Measurements from ENCODE around the gene CFLAR. TPM values are rescaled to one million over a fixed set of nuclear protein-coding genes. Genes with fewer than 3 reads are reported as not detected.

The CFLAR gene
- total RNA-seq, 1 experiment from 2014 or later: 21.5 TPM

GRCh38 chr2:201071479-201072200 lies 44.3 kb upstream of the CFLAR start, which contains the start of the genes HYCC2 and NDUFB3:
Gene HYCC2, minus strand, starts transcription at chr2:201071671. Its CDS starts 47,662 bp downstream, at chr2:201024009.
Gene NDUFB3, plus strand, starts transcription at chr2:201072001. Its CDS starts 6,882 bp downstream, at chr2:201078883.
- DNase-seq (ENCODE audit: low spot score) (peak; percentile 89), ATAC-seq (peak; percentile 98)
- H3K4me1 Mint-ChIP-seq: peaks cover 17% of the 10 kb centered on the region
- ChIA-PET POLR2A (no interaction called here), CTCF (interaction anchor here (1.2 to 3.3 kb wide), 4 partner anchors 55 to 161 kb away, joined by 3 to 15 read pairs (median 4); partner anchors contain the start of gene ORC2)
- H3K9me3 Mint-ChIP-seq: no peaks in the 10 kb centered on the region
- peak within 1 kb of the TSS; percentile 95 for H3K4me3 Mint-ChIP-seq
- peak within 1 kb of the TSS; percentile 93 for H3K27ac Mint-ChIP-seq
- no peaks in the 10 kb centered on the region for H3K36me3 Mint-ChIP-seq
- H3K27me3 Mint-ChIP-seq (ENCODE audit: low read depth): no peaks in the 10 kb centered on the region
- TF ChIP-seq PRRX2 (CRISPR knock-in tag; IDR thresholded peaks at IDR 0.05): no peak
- TF ChIP-seq ZNF671 (CRISPR knock-in tag; IDR thresholded peaks at IDR 0.05): no peak
- no peak for TF ChIP-seq RORB (CRISPR knock-in tag; IDR thresholded peaks at IDR 0.05)
- TF ChIP-seq NFE2L1 (CRISPR knock-in tag; IDR thresholded peaks at IDR 0.05): no peak
- no peak for TF ChIP-seq ZNF416 (CRISPR knock-in tag; IDR thresholded peaks at IDR 0.05)
- TF ChIP-seq SOX15 (CRISPR knock-in tag; IDR thresholded peaks at IDR 0.05): no peak
- no peak for TF ChIP-seq SMAD4 (CRISPR knock-in tag; IDR thresholded peaks at IDR 0.05)
- TF ChIP-seq ATF1 (CRISPR knock-in tag; IDR thresholded peaks at IDR 0.05): no peak
- TF ChIP-seq E2F4 (CRISPR knock-in tag; IDR thresholded peaks at IDR 0.05; ENCODE audit: borderline replicate concordance, low read depth): no peak
- TF ChIP-seq, protein P1, sequence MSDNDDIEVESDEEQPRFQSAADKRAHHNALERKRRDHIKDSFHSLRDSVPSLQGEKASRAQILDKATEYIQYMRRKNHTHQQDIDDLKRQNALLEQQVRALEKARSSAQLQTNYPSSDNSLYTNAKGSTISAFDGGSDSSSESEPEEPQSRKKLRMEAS (CRISPR knock-in tag; IDR thresholded peaks at IDR 0.05): peak; percentile 14; the same call in 1 of the 2 replicates
- no peak for TF ChIP-seq CBFB (CRISPR knock-in tag; IDR thresholded peaks at IDR 0.05; ENCODE audit: low read depth)
- no peak for TF ChIP-seq OVOL2 (CRISPR knock-in tag; IDR thresholded peaks at IDR 0.05; ENCODE audit: borderline replicate concordance)
- no peak for TF ChIP-seq ZNF263 (CRISPR knock-in tag; IDR thresholded peaks at IDR 0.05; ENCODE audit: low read depth)
- TF ChIP-seq GABPB1 (CRISPR knock-in tag; IDR thresholded peaks at IDR 0.05): peak; percentile 92
- TF ChIP-seq PREB (CRISPR knock-in tag; IDR thresholded peaks at IDR 0.05; ENCODE audit: borderline replicate concordance): no peak
- TF ChIP-seq, protein P2, sequence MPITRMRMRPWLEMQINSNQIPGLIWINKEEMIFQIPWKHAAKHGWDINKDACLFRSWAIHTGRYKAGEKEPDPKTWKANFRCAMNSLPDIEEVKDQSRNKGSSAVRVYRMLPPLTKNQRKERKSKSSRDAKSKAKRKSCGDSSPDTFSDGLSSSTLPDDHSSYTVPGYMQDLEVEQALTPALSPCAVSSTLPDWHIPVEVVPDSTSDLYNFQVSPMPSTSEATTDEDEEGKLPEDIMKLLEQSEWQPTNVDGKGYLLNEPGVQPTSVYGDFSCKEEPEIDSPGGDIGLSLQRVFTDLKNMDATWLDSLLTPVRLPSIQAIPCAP (CRISPR knock-in tag; IDR thresholded peaks at IDR 0.05): no peak
- peak; percentile 80 for TF ChIP-seq ETV6 (CRISPR knock-in tag; IDR thresholded peaks at IDR 0.05)
- TF ChIP-seq NFYB (CRISPR knock-in tag; conservative IDR thresholded peaks at IDR 0.05; ENCODE audit: low read depth): peak; percentile 90
- no peak for TF ChIP-seq TP53 (CRISPR knock-in tag; IDR thresholded peaks at IDR 0.05)
- no peak for TF ChIP-seq NR1H2 (CRISPR knock-in tag; IDR thresholded peaks at IDR 0.05)
- no peak for TF ChIP-seq IRF2 (CRISPR knock-in tag; IDR thresholded peaks at IDR 0.05; ENCODE audit: borderline replicate concordance, low read depth)
- TF ChIP-seq SP1 (CRISPR knock-in tag; conservative IDR thresholded peaks at IDR 0.05): peak; percentile 94
- peak; percentile 51; the same call in 1 of the 2 replicates for TF ChIP-seq ZMAT4 (CRISPR knock-in tag; IDR thresholded peaks at IDR 0.05)
- TF ChIP-seq MXD4 (CRISPR knock-in tag; IDR thresholded peaks at IDR 0.05; ENCODE audit: borderline replicate concordance): no peak
- no peak for TF ChIP-seq ZBTB21 (CRISPR knock-in tag; IDR thresholded peaks at IDR 0.05; ENCODE audit: borderline replicate concordance)
- TF ChIP-seq, protein P3, sequence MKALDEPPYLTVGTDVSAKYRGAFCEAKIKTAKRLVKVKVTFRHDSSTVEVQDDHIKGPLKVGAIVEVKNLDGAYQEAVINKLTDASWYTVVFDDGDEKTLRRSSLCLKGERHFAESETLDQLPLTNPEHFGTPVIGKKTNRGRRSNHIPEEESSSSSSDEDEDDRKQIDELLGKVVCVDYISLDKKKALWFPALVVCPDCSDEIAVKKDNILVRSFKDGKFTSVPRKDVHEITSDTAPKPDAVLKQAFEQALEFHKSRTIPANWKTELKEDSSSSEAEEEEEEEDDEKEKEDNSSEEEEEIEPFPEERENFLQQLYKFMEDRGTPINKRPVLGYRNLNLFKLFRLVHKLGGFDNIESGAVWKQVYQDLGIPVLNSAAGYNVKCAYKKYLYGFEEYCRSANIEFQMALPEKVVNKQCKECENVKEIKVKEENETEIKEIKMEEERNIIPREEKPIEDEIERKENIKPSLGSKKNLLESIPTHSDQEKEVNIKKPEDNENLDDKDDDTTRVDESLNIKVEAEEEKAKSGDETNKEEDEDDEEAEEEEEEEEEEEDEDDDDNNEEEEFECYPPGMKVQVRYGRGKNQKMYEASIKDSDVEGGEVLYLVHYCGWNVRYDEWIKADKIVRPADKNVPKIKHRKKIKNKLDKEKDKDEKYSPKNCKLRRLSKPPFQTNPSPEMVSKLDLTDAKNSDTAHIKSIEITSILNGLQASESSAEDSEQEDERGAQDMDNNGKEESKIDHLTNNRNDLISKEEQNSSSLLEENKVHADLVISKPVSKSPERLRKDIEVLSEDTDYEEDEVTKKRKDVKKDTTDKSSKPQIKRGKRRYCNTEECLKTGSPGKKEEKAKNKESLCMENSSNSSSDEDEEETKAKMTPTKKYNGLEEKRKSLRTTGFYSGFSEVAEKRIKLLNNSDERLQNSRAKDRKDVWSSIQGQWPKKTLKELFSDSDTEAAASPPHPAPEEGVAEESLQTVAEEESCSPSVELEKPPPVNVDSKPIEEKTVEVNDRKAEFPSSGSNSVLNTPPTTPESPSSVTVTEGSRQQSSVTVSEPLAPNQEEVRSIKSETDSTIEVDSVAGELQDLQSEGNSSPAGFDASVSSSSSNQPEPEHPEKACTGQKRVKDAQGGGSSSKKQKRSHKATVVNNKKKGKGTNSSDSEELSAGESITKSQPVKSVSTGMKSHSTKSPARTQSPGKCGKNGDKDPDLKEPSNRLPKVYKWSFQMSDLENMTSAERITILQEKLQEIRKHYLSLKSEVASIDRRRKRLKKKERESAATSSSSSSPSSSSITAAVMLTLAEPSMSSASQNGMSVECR (CRISPR knock-in tag; IDR thresholded peaks at IDR 0.05; ENCODE audit: borderline replicate concordance): no peak; the same call in 1 of the 2 replicates
- peak; percentile 18; the same call in 1 of the 2 replicates for TF ChIP-seq FOXP1 (CRISPR knock-in tag; IDR thresholded peaks at IDR 0.05; ENCODE audit: borderline replicate concordance)
- no peak for TF ChIP-seq ATF2 (CRISPR knock-in tag; IDR thresholded peaks at IDR 0.05; ENCODE audit: borderline replicate concordance, low read depth)
- TF ChIP-seq RELA (CRISPR knock-in tag; IDR thresholded peaks at IDR 0.05; ENCODE audit: borderline replicate concordance): no peak
- no peak for TF ChIP-seq ZNF232 (CRISPR knock-in tag; IDR thresholded peaks at IDR 0.05)

Measured in WTC11 (cell line).